Stimulated activated CD4-positive, alpha-beta T cell treated with anti-CD3 and anti-CD28 coated beads, Interleukin-2, amount 100 ng/mL, for 24 hours (primary cell): ENCODE measurements around the gene TCN2.
"Not testable (repeated sequence)": the region's sequence is repeated elsewhere in the genome, so short reads cannot be mapped to it uniquely, and the experiment has no call there.

Source experiments
- DNase-seq, 2 donors: peaks; one replicate each; pipeline ENCODE4 v3.0.0-alpha.2; 2020

Gene TCN2

DNA sequence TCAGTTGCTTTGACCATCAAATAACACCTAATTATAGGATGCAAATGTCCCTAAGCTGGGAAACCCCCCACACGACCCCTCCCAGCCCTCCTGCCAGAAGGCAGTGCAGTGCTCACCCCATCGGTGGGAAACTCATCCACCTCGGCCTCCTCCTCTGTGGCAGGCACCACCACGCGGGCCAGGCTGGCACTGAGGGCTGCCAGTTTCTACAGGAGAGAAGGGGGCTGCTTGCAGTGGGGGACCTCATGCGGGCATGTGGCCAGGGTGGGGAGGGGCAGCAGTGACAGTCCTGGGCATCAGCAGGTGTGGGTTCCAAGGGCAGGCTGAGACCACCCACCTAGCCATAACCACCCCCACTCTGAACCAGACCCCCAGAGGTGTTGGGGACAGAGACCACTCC, 26.1 kb upstream of the TCN2 start:
- no peak for DNase-seq

DNA sequence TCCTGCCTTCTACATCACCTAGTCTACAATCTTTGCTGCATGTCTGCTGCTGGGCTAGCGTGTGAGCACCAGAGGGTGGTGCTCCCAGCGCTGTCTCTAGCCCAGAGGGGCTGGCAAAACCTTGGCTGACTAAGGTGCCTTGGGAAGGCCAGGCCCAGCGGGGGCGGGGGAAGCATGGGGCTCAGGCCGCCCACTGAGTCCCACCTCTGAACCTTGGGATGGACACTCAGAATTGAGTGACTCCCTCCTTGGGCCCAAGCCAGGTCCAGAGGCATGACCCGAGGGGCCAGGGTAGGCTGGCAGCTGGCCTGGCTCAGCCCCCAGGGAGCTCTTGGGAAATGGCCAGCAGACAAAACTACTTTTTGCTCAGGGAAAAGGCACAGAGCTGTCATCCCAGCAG, 24.9 kb upstream of the TCN2 start:
- no peak for DNase-seq

DNA sequence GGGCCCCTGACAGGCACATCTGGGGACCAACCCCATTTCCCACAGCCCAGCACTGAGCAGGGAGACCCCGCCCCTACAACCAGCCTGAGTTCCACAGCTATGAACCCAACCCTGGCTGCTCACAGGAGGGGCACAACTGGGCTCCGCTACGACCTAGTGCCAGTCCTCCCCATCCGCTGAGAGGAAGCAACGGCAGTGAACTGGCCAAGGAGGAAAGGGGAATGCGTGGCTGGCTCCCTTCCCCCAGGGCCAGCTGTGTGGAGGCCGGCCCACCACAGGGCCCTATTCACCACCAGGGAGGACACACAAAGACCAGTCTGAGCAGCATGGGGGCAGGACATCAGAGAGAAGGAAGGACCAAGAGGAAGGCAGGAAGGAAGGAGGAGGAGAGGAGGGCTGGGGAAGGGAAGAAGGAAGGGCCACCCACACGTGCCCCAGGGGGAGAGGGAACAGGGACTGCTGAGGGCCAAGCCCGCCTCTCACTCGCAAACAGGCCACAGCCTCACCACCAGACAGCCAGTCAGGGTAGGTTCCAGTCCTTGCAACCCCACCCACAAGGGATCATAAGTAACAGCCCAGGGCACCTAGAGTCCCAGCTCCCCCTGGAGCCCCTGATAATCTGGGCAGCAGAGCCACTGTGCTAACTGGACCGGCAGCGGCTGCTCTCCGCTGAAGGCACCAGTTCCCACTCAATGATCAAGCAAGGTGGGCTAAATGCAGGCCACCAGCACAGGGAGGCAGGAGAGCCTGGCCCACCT, 24.0 kb upstream of the TCN2 start:
- DNase-seq, result no peak

DNA sequence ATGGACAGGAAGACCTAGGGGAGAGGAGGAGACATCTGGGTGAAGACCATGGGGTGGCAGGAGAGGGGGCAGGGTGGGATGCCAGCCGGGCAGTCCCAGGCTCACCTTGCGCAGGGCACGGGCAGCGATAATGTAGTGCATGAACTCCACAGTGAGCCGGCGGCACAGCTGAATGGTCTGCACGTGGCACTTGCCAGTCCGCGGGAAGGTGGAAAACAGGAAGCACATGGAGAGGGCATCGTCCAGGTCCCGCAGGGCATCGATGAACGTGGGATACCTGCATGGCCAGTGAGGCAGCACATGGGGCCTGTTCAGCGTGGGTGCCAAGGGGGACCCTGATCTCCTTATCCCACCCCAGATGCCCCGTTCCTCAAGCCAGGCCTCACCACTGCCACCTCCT, 22.5 kb upstream of the TCN2 start:
- no peak for DNase-seq

DNA sequence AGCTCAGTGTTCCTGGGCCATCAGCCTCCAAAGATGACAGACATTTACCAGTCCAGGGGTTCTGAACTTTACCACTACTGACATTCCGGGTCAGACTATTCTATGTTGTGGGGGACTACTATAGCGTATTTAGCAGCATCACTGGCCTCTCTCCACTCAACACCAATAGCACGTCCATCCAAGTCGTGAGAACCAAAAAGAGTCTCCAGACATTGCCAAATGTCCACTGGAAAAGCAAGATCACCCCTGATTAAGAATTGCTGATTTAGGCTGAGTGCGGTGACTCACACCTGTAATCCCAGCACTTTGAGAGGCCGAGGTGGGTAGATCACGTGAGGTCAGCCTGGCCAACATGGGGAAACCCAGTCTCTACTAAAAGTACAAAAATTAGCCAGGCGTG, 20.6 kb upstream of the TCN2 start:
- no peak for DNase-seq

DNA sequence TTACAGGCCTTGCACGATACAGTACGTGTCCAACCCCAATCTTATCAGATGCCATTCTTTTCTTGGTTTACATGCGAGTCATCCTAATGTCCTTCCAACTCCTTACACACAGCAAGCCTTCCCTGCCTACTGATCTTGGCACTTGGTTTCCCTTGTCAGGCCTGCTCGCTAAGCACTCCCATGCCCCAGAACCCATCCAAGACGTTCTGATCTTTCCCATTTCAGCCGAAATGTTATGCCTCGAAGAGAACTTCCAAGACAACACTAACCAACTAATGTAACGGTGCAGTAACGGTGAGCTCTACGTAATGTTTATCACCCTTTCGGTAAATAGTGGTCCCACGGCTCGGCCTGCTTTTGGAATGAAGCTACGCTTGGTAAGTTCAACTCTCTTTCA, 15.8 kb upstream of the TCN2 start:
- no peak for DNase-seq

DNA sequence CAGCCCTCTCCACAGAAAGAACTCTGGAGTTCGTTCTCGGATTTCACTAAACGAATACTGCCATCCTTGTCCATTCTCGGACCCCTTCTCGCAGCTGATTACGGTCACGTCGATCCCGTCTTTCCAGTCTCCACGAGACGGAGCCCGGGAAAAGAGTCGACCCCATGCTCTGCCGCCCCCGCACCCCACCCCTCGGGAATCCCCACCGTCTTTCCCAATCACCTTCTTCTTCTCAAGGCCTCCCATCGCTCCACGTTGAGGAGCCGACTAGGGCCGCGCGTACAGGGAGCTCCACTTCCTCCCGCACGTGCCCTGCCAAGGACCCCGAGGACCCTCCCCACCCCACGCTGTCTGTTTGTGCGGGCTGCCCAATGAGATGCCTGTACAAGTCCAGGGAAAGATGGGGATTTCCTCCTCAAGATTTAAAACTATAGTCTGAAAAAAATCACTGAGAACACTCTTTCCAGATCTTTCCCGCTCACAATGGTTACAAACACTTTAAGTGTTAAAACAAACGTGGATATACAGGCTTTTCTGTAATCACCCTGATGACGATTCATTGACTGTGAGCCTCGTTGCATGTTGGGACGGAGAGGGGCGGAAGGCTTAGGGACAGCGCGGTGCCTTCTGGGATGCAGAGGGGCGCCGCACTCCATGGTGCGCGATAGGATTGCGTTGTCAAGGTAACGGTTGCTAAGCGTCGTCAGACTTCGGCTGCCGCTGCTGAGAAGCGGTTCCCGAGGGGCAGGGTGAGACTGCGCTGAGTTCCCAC, 15.2 kb upstream of the TCN2 start, which contains the start of gene PES1:
TSS of gene PES1 (minus strand) at position 323 of the 772 bp plus-strand sequence. CDS start at position 246, 77 bp downstream.
- DNase-seq, result peak; percentile 91 to 94

DNA sequence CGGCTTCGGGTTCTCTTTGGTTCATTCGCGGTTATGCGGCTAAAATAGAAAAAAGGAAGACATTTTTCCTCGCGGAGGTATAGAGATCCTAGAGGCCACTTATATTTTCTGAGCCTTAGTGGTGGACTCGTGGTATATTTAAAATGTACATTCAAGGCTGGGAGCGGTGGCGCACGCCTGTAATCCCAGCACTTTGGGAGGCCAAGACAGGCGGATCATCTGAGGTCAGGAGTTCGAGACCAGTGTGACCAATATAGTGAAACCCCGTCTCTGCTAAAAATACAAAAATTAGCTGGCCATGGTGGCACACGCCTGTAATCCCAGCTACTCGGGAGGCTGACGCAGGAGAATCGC, 14.6 kb upstream of the TCN2 start:
- not testable (repeated sequence) for DNase-seq

DNA sequence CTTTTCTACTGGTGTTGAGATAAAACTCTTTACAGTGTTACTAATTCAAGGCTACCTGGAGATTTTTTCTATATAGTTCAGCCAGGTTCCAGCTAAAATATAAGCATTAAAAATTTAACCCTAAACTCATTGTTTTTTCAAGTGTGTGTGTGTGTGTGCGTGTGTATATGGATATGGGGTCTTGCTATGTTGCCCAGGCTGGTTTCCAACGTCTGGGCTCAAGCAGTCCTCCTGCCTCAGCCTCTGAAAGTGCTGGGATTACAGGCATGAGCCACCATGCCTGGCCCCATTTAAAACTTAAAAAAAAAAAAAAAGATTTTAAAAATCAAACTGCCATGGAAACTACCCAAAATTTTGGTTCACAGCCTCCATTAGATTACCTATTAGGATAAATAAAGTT, 10.8 kb upstream of the TCN2 start:
- DNase-seq, result no peak

DNA sequence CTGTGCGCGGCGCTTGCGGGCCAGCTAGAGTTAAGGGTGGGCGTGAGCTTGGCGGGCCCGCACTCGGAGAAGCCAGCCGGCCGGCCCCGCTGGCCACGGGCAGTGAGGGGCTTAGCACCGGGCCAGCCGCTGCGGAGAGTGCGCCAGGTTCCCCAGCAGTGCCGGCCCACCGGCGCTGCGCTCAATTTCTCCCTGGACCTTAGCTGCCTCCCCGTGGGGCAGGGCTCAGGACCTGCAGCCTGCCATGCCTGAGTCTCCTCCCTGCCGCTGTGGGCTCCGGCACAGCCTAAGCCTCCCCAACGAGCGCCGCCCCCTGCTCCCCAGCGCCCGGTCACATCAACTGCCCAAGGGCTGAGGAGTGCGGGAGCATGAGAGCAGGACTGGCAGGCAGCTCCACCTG, 10.1 kb upstream of the TCN2 start:
- DNase-seq, result no peak

DNA sequence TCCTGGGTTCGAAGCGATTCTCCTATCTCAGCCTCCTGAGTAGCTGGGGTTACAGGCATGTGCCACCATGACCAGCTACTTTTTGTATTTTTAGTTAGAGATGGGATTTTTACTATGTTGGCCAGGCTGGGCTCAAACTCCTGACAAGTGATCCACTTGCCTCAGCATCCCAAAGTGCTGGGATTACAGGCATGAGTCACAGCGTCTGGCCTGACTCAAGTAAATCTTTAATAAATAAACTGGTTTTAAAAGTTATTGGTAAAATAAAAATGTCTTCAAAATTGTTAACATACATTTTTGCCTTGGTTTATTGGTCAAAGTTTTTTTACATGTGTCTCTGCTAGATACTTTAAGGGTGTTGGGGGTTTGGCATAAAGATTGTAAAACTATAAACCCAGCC, 8.0 kb upstream of the TCN2 start:
- no peak for DNase-seq

DNA sequence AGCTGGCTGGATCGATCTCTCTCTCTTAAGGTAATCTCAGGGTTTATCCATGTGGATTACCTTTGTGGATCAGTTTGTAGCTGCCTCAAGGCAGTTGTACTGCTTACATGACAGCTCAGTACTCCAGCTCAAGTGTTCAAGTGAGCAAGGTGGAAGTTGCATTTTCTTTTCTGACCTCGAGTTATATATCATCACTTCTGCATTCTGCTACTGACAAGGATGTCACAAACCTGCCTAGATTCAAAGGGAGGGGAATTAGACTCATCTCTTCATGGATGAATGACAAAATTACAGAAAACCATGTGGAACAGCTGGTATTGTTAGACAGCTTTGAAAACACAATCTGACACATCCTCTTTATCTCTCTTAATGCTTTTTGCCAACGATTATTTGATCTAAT, 6.1 kb upstream of the TCN2 start:
- DNase-seq, result no peak

DNA sequence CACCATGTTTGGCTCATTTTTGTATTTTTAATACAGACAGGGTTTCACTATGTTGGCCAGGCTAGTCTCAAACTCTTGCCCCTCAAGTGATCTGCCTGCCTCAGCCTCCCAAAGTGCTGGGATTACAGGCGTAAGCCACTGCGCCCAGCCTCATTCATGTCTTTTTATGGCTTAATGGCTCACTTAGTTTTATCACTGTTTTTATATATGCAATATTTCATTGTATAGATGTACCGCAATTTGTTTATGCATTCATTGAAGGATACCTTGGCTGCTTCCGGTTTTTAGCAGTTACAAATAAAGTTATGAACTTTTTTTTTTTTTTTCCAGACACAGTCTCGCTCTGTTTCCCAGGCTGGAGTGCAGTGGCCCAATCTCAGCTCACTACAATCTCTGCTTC, 5.5 kb upstream of the TCN2 start:
- no peak for DNase-seq

DNA sequence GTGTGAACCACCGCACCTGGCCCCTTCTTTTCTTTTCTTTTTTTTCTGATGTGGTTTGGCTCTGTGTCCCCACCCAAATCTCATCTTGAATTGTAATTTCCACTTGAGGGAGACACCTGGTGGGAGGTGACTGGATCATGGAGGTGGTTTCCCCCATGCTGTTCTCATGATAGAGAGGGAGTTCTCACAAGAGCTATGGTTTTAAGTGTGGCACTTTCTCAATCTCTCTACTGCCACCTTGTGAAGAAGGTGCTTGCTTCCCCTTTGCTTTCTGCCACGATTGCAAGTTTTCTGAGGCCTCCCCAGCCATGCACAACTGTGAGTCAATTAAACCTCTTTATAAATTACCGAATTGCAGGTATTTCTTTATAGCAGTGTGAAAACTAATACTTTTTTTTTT, 4.9 kb upstream of the TCN2 start:
- no peak for DNase-seq

DNA sequence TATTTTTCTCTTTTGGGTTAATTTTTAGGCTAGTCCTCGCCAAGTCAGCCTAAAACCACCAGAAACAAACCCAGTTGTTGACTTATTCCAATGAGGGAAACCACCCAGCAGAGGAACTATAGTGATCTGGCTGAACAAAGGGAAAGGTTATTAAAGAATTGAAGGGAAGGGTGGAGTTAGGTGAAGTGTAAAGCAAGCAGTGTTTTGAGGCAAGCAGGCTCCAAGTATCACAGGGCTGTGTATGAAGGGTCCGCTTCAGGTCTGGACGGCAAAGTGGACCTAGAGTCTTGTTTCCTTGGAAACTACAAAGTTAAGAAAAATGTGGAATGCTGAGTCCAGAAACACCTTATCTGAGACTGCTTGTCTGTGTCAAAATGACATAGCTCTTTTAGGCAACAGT, 3.2 kb upstream of the TCN2 start:
- no peak for DNase-seq

DNA sequence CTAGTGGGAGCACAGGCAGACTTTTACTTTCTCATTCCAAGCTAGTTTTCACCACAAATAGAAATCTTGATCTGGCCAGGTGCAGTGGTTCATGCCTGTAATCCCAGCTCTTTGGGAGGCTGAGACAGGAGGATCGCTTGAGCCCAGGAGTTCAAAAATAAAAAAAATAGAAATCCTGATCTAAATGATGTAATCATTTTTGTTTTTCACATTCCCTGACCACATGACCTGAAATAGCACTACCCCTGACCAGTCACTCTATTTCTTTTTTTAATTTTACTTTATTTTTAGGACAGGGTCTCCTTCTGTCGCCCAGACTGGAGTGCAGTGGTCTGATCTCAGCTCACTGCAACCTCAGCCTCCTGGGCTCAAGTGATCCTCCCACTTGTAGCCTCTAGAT, 2.3 kb upstream of the TCN2 start:
- DNase-seq, result no peak

DNA sequence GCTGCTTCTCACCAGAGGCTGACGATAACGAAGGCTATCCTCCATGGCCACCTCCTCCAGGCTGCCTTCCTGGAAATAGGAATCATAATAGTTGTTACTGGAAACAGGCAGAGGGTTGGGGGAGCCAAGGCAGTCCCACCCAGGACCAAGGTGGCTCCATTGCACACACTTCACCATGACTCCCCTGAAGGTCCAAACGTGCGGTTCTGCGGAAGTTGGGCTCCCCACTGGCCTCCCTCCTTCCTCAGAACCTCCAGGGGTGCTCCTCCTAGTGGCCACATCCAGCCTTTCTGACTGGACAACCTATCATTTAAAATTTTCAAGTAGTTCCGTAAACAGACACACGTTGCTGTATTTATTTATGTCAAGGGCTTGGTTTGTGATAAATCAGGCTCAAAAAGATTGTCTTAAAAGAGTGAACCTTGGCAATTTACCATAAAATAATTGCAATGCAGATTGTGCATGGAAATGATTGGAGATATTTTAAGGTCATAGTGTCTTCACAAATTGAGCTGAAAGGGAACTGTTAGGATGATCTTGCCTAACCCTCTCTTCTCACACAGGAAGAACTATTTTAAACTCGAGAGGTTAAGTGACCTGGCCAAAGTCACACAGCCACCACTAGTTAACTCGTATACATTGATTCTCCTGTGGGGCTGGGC, 1.4 kb upstream of the TCN2 start:
- peak; percentile 50 to 59 for DNase-seq

DNA sequence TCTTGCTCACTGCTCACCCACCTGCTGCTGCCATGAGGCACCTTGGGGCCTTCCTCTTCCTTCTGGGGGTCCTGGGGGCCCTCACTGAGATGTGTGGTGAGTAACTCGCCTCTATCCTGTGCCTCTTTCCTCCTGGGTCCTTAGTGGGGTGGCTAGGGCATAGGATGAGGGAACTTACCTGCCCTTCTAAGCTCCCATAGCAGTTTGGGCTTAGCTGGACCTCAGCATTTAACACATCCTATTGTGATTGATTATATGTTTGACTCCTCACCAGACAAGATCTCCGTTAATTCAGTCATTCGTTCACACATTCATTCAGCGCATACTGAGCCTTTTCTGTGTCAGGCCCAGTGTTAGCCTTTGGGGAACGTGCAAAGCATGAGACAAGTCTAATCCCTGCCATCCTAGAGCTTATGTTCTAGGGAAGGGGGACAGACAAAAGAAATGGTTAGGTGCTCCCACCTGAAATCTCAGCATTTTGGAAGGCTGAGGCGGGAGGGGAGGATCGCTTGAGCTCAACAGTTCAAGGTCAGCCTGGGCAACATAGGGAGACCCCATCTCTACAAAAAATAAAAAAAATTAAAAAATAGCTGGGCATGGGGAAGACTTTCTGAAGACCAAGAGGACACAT, 441 bp downstream of the TCN2 start:
- no peak for DNase-seq

DNA sequence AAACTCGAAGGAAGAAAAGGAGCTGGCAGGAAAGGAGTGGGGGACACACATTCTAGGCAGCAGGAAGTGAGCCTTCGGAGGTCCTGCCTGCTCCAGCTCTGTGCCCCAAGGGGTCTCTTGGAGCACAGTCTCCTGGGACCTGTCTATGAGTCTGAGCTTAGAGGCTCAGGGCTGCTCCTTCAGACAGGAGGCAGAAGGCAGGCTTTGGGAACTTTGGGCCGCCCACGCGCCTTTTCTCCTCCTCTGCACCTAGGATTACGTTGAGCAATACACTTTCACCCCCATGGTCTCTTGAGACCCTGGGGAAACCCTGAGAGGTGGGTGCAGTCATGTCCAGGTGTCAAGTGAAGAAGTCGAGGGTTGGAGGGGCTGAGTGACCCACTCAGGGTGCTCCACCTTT, 965 bp downstream of the TCN2 start:
- DNase-seq, result no peak

DNA sequence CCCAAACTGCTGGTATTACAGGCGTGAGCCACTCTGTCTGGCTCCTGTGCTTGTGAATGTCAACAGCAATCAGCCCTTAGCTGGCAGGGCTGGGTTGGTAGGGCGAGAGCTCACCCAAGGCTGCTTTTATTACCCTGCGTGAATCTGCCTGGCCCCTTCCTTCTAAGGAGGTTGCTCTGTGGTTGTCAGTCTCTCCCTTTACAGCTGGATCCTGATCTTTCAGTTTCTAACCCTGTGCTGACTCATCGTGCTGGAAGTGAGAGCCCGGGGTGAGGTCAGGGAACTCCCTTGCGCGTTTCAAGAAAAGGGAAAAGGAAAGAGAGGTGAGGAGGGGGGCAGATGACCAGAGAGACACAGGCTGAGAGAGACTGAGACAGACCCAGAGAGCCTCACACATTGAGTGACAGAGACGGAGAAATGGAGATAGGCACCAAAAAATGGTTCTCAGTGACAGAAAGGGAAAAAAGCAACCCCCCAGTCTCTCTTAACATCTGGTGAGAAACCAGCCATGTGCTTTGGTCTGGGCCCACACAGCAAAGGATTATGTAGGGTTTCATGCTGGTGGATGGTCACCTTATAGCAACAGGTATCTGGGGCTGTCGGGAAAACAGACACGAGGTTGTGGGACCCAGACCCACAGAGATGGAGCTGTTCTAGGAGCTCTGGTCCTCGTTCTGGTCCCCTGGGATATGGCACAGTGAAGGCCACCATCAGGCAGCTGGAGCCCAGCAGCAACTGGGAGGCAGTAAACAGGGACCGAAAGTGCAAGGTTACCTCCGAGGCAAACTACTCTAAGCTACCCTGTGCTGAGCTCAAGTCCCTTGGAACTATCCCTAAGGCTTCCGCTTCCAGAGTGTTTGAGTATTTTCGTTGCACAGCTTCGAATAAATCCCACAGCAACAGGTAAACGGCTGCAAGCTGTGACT, 2.5 kb downstream of the TCN2 start:
- peak in 1 of 2 donors; percentile 26 for DNase-seq

DNA sequence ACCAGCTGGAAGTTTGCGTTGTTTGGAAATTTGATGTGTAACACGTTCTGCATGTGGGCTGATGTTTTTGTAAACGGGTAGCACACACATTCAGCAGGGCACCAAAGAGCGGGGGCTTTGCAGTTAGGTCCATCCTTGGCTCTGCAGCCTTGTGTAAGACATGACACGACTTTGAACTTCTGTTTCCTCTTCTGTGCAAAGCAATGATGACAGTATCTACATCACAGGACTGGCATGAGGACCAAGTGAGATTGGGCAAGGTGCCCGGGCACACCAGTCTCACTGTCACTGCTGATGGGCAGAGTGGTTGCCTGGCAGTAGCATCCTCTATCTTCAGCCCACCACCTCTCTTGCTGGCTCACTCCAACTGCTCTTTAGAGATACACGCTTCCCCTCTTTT, 3.3 kb downstream of the TCN2 start:
- no peak for DNase-seq

DNA sequence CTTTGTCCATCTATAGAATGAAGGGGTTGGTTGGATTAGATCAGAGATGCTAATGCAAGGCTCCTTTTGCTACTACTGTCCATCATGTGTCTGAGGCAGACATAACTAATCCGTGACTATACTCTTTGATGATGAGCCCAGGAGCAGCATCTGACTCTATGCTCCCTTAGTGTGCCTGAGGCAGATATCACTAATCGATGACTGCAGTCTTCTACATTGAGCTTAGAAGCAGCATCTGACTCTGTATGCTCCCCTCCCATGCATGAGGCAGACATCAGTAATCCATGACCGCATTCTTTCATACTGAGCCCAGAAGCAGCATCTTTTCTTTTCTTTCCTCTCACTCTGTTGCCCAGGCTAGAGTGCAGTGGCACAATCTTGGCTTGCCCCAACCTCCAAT, 4.2 kb downstream of the TCN2 start:
- DNase-seq, result no peak

DNA sequence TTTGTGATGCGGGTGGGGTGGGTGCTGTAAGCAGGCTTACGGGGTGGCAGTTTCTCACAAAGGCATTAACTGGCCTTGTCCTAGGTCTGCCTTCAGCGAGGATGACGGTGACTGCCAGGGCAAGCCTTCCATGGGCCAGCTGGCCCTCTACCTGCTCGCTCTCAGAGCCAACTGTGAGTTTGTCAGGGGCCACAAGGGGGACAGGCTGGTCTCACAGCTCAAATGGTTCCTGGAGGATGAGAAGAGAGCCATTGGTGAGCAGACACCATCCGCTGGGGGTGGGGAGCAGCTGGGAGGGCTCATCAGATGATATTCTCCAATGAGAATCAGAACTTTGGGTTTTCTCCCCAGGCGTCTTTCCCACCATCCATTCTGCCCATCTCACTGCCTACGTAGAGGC, 5.8 kb downstream of the TCN2 start:
- DNase-seq, result no peak
